Measurements from ENCODE around the gene AHCTF1. TPM values are rescaled to one million over a fixed set of nuclear protein-coding genes. Genes with fewer than 3 reads are reported as not detected.

AHCTF1 gene
- total RNA-seq, 1 experiment from 2014 or later, result 44.3 TPM

GRCh38 chr1:246811985-246812384, 119.8 kb downstream of the AHCTF1 start:
- H2AFZ ChIP-seq (ENCODE audit: low read length), result no peak overlapping the region
- WGBS (ENCODE audit: extremely low coverage, insufficient read length, low lambda C conversion rate), result no CpG with 5 or more reads among the region's 3 CpGs
- H2BK15ac ChIP-seq (ENCODE audit: low read depth, low read length), result no peak overlapping the region
- Mint-ChIP-seq H3K9me3 (peaks cover 4 to 5% of the 10 kb centered on the region in 2 experiments; a peak in 2 of 5 replicates), H3K36me3 (ENCODE audit: insufficient read depth in 1 of 3, low read depth in 3 of 3) (peaks cover 0 to 5% (median 0%) of the 10 kb centered on the region in 3 experiments; a peak in 3 of 7 replicates), H3K27me3 (ENCODE audit: low read depth) (no peaks in the 10 kb centered on the region; the same call in none of the 2 replicates), H3K27ac (no peak overlapping the region), H3K4me3 (no peak overlapping the region), H3K4me1 (peaks cover 15 to 18% of the 10 kb centered on the region in 2 experiments)
- H3K23ac ChIP-seq (ENCODE audit: insufficient read length, low read depth, low read length), result no peak overlapping the region
- H3K18ac ChIP-seq (ENCODE audit: insufficient read length, low read depth, low read length), result no peak overlapping the region
- H4K5ac ChIP-seq (ENCODE audit: insufficient read length, low read depth, low read length), result no peak overlapping the region
- no peaks in the 10 kb centered on the region for H3K27me3 ChIP-seq (ENCODE audit: insufficient read depth, low read length)
- H3K56ac ChIP-seq (ENCODE audit: insufficient read length, low read depth, low read length), result no peak overlapping the region
- no peak overlapping the region for H4K8ac ChIP-seq (replicated peaks; ENCODE audit: insufficient read length, low read depth, low read length)
- no peak overlapping the region for H3K9ac ChIP-seq (ENCODE audit: extremely low read depth, insufficient read length, low read length)
- H3K4me1 ChIP-seq (ENCODE audit: insufficient read depth, low read length), result peaks cover 4% of the 10 kb centered on the region; the same call in 1 of the 2 replicates
- no peak overlapping the region for H3K4ac ChIP-seq (ENCODE audit: low read depth, low read length)
- TF ChIP-seq, protein P1, sequence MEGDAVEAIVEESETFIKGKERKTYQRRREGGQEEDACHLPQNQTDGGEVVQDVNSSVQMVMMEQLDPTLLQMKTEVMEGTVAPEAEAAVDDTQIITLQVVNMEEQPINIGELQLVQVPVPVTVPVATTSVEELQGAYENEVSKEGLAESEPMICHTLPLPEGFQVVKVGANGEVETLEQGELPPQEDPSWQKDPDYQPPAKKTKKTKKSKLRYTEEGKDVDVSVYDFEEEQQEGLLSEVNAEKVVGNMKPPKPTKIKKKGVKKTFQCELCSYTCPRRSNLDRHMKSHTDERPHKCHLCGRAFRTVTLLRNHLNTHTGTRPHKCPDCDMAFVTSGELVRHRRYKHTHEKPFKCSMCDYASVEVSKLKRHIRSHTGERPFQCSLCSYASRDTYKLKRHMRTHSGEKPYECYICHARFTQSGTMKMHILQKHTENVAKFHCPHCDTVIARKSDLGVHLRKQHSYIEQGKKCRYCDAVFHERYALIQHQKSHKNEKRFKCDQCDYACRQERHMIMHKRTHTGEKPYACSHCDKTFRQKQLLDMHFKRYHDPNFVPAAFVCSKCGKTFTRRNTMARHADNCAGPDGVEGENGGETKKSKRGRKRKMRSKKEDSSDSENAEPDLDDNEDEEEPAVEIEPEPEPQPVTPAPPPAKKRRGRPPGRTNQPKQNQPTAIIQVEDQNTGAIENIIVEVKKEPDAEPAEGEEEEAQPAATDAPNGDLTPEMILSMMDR (conservative IDR thresholded peaks at IDR 0.05), result no peak
- H2AK5ac ChIP-seq (ENCODE audit: insufficient read length, low read length), result no peak overlapping the region
- no peak overlapping the region for H2BK5ac ChIP-seq (ENCODE audit: insufficient read length, low read length)
- H4K20me1 ChIP-seq (ENCODE audit: control insufficient read depth, insufficient read depth, insufficient read length), result no peaks in the 10 kb centered on the region
- H3K23me2 ChIP-seq (ENCODE audit: insufficient read length, low read depth, low read length, poor library complexity, severe bottlenecking), result no peaks in the 10 kb centered on the region
- no peak overlapping the region for H4K91ac ChIP-seq (ENCODE audit: insufficient read length, low read depth, low read length)
- H3K79me1 ChIP-seq (ENCODE audit: insufficient read depth, low read depth, low read length, poor library complexity, severe bottlenecking), result no peaks in the 10 kb centered on the region
- no peak overlapping the region for H2BK20ac ChIP-seq (ENCODE audit: low read depth, low read length, poor library complexity, severe bottlenecking)
- H3K27ac ChIP-seq (ENCODE audit: insufficient read length, low read depth, low read length), result no peak overlapping the region
- no peaks in the 10 kb centered on the region for H3K79me2 ChIP-seq (ENCODE audit: insufficient read depth, low read length)
- H3T11ph ChIP-seq (ENCODE audit: low read length), result no peak overlapping the region
- H2BK120ac ChIP-seq (ENCODE audit: low read depth, low read length, poor library complexity, severe bottlenecking), result no peak overlapping the region
- H3K4me2 ChIP-seq (ENCODE audit: insufficient read depth, insufficient read length, low read length), result no peak overlapping the region
- H3K14ac ChIP-seq (ENCODE audit: insufficient read depth, low read length), result no peak overlapping the region
- H3K9me3 ChIP-seq (ENCODE audit: control insufficient read depth, low read depth, low read length), result no peaks in the 10 kb centered on the region
- no peak for DNase-seq
- no peak overlapping the region for H2BK12ac ChIP-seq (ENCODE audit: insufficient read length, low read depth, low read length)

Data from H9 (cell line).